K562 (cell line): Measurements from ENCODE around the gene CUTA. TPM values are rescaled to one million over a fixed set of nuclear protein-coding genes. Genes with fewer than 3 reads are reported as not detected.
A peak's percentile ranks its signal among the peaks of the same experiment; 100 is the strongest.

ENCODE experiments used
- CC2D1A ChIP-seq: fragments of 450-650 bp; IDR thresholded peaks from 2 replicates; pipeline ENCODE4 v1.6.1; 2017; ENCODE audit warnings: mild to moderate bottlenecking
- DPF2 ChIP-seq: fragments of 450-650 bp; IDR thresholded peaks from 2 replicates; pipeline ENCODE4 v1.6.1; 2016
- ERF ChIP-seq: fragments of 450-650 bp; formaldehyde crosslinking; IDR thresholded peaks from 2 replicates; pipeline ENCODE4 v1.4.0; 2020; ENCODE audit warnings: mild to moderate bottlenecking, mixed read lengths
- GATAD2B ChIP-seq: fragments of 450-650 bp; IDR thresholded peaks from 2 replicates; pipeline ENCODE4 v1.6.1; 2017; ENCODE audit warnings: mild to moderate bottlenecking, borderline replicate concordance
- GTF2E2 ChIP-seq: fragments of 200-800 bp; sonication (Bioruptor generic); IDR thresholded peaks from 2 replicates; pipeline ENCODE4 v1.6.1; 2016; ENCODE audit warnings: missing genetic modification characterization, missing compliant biosample characterization
- HMG20B ChIP-seq: fragments of 250-450 bp; sonication (Bioruptor Pico); IDR thresholded peaks from 2 replicates; pipeline ENCODE4 v1.5.0; 2021; ENCODE audit warnings: mild to moderate bottlenecking
- MTF1 ChIP-seq: fragments of 250-450 bp; sonication (Bioruptor Pico); IDR thresholded peaks from 2 replicates; pipeline ENCODE4 v1.9.0; 2021; ENCODE audit warnings: moderate library complexity, mild to moderate bottlenecking, inconsistent platforms, borderline replicate concordance
- PCBP2 ChIP-seq: fragments of 200-400 bp; formaldehyde crosslinking; IDR thresholded peaks from 2 replicates; pipeline ENCODE4 v1.6.1; 2018; ENCODE audit warnings: low read length, low read depth, mild to moderate bottlenecking, moderate library complexity; ENCODE audit not compliant: poor library complexity, severe bottlenecking
- PRMT5 ChIP-seq: sonication (generic); formaldehyde crosslinking; IDR thresholded peaks from 2 replicates; pipeline ENCODE4 v1.5.0; 2020; ENCODE audit warnings: missing genetic modification reagents
- SMAD3 ChIP-seq: fragments of 450-650 bp; formaldehyde crosslinking; conservative IDR thresholded peaks from 2 replicates; pipeline ENCODE4 v1.4.0; 2020; ENCODE audit warnings: mild to moderate bottlenecking
- TBP ChIP-seq: optimal IDR thresholded peaks from 2 replicates; pipeline ENCODE3; 2011; ENCODE audit warnings: low read depth, low read length, improper control_type of control experiment
- THRAP3 ChIP-seq: fragments of 450-650 bp; IDR thresholded peaks from 2 replicates; pipeline ENCODE4 v1.6.1; 2016; ENCODE audit warnings: mild to moderate bottlenecking, inconsistent platforms, borderline replicate concordance
- XRCC5 ChIP-seq: fragments of 200-400 bp; formaldehyde crosslinking; IDR thresholded peaks from 2 replicates; pipeline ENCODE4 v1.6.1; 2017; ENCODE audit warnings: low read depth, mild to moderate bottlenecking, low read length
- ZNF57 ChIP-seq: fragments of 450-650 bp; formaldehyde crosslinking; IDR thresholded peaks from 2 replicates; pipeline ENCODE4 v1.4.0; 2020; ENCODE audit warnings: mild to moderate bottlenecking, moderate library complexity
- ZNF668 ChIP-seq: fragments of 250-450 bp; sonication (Bioruptor Pico); IDR thresholded peaks from 2 replicates; pipeline ENCODE4 v1.8.0; 2022; ENCODE audit warnings: mild to moderate bottlenecking, inconsistent platforms
- polyA plus RNA-seq, 8 experiments: library from polyadenylated mRNA; depleted of rRNA in 4 of 8; stranded (reverse) in 5 of 8; unstranded in 3 of 8; fragments of >200 nt; fragmentation: Nextera tagmentation in 2 of 8; fragmentation: Illumina TruSeq in 1 of 8; extraction: Ambion mirVana in 2 of 8; extraction: Trizol in 1 of 8; gene quantifications; 2 replicates each; pipeline versions ENCODE4 v1.2.1 to v1.2.3, GENCODE V29; 2011 to 2014; ENCODE audit warnings: inconsistent platforms in 1 of 8, missing spikeins in 1 of 8
- total RNA-seq, 7 experiments: library from RNA; depleted of rRNA in 6 of 7; stranded (reverse); fragments of >200 nt in 6 of 7; fragmentation: Illumina TruSeq in 2 of 7; extraction: Trizol in 2 of 7; gene quantifications; 2 replicates each; pipeline versions ENCODE4 v1.2.1 to v1.2.3, GENCODE V29; 2011 to 2021; ENCODE audit warnings: low replicate concordance in 1 of 7
- TF ChIP-seq, protein P1 (sequence below), 2 experiments: fragments of 450-650 bp in 1 of 2; sonication (generic) in 1 of 2; formaldehyde crosslinking in 1 of 2; IDR thresholded peaks; 2 replicates each; pipeline versions ENCODE4 v1.7.1 to v1.9.0; 2016 to 2022; ENCODE audit warnings: inconsistent platforms in 1 of 2, mild to moderate bottlenecking in 1 of 2, missing genetic modification reagents in 1 of 2
- TF ChIP-seq, protein P2 (sequence below): fragments of 450-650 bp; IDR thresholded peaks from 2 replicates; pipeline ENCODE4 v1.6.1; 2016; ENCODE audit warnings: borderline replicate concordance

Gene CUTA
- total and polyA plus RNA-seq, 9 of the 15 experiments (the other 6 are each of a cell fraction or from before 2014, with no cell fraction given), result 166 to 682 (median 310) TPM

DNA sequence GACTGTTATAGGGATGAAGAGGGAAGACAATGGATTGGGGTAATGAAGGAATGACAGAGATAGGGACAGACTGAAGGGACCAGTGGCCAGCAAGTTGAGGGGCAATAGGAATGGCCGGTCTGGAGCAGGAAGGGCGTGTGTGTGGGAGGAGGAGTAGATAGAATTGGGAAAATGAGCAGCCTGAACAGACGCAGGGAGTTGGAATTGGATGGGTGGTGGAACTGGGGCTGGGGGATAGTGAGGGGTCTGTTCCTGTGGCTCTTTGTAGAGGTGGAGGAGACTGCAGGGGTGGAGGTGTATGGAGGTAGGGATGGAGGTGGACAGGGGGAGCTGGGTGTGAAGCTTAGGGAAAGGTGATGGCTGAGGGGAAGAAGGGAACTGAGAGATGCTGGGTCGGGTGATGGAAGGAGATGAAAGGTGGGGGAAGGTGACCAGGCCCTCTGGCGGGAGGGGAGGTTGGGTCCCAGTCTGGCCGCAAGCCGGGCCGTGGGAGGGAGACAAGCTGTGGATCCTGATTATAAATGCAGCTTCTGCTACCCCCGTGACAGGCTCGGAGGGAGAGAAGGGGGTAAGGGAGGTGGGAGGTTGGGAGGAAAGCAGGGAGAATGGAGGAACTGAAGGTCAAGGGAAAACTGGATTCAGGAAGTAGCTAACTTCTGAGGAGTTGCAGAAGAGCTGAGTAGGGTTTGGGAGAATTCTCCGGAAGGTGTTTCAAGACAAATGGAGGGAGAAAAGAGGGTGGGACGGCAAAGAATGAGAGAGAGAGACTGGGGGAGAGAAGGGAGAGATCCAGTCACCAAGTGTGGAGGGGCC lies 7.2 kb upstream of the CUTA start (continued):
- TF ChIP-seq, protein P1, sequence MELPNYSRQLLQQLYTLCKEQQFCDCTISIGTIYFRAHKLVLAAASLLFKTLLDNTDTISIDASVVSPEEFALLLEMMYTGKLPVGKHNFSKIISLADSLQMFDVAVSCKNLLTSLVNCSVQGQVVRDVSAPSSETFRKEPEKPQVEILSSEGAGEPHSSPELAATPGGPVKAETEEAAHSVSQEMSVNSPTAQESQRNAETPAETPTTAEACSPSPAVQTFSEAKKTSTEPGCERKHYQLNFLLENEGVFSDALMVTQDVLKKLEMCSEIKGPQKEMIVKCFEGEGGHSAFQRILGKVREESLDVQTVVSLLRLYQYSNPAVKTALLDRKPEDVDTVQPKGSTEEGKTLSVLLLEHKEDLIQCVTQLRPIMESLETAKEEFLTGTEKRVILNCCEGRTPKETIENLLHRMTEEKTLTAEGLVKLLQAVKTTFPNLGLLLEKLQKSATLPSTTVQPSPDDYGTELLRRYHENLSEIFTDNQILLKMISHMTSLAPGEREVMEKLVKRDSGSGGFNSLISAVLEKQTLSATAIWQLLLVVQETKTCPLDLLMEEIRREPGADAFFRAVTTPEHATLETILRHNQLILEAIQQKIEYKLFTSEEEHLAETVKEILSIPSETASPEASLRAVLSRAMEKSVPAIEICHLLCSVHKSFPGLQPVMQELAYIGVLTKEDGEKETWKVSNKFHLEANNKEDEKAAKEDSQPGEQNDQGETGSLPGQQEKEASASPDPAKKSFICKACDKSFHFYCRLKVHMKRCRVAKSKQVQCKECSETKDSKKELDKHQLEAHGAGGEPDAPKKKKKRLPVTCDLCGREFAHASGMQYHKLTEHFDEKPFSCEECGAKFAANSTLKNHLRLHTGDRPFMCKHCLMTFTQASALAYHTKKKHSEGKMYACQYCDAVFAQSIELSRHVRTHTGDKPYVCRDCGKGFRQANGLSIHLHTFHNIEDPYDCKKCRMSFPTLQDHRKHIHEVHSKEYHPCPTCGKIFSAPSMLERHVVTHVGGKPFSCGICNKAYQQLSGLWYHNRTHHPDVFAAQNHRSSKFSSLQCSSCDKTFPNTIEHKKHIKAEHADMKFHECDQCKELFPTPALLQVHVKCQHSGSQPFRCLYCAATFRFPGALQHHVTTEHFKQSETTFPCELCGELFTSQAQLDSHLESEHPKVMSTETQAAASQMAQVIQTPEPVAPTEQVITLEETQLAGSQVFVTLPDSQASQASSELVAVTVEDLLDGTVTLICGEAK (IDR thresholded peaks at IDR 0.05), result peak; percentile 70
- TF ChIP-seq, protein P1 (CRISPR knock-in tag; IDR thresholded peaks at IDR 0.05), result no peak
- TF ChIP-seq HMG20B (CRISPR knock-in tag) (no peak), SMAD3 (CRISPR knock-in tag) (no peak), DPF2 (peak; percentile 92), ERF (no peak), XRCC5 (0 out of 2 replicates have a peak, but pooled peaks have one; percentile 29), THRAP3 (peak; percentile 91), ZNF57 (CRISPR knock-in tag) (no peak), PCBP2 (no peak), GTF2E2 (tag) (no peak), ZNF668 (no peak), PRMT5 (CRISPR knock-in tag) (no peak), TBP (peak; percentile 11), CC2D1A (peak; percentile 81; the same call in 1 of the 2 replicates), GATAD2B (no peak), MTF1 (CRISPR knock-in tag) (no peak)
- TF ChIP-seq, protein P2, sequence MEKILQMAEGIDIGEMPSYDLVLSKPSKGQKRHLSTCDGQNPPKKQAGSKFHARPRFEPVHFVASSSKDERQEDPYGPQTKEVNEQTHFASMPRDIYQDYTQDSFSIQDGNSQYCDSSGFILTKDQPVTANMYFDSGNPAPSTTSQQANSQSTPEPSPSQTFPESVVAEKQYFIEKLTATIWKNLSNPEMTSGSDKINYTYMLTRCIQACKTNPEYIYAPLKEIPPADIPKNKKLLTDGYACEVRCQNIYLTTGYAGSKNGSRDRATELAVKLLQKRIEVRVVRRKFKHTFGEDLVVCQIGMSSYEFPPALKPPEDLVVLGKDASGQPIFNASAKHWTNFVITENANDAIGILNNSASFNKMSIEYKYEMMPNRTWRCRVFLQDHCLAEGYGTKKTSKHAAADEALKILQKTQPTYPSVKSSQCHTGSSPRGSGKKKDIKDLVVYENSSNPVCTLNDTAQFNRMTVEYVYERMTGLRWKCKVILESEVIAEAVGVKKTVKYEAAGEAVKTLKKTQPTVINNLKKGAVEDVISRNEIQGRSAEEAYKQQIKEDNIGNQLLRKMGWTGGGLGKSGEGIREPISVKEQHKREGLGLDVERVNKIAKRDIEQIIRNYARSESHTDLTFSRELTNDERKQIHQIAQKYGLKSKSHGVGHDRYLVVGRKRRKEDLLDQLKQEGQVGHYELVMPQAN, result peak; percentile 86
